CD1c-positive myeloid dendritic cell (primary cell): ENCODE measurements around the gene PPP2R3A.
"Not testable (repeated sequence)": the region's sequence is repeated elsewhere in the genome, so short reads cannot be mapped to it uniquely, and the experiment has no call there.

Source experiments
- DNase-seq: peaks from one replicate; pipeline ENCODE4 v3.0.0-alpha.2; 2016; ENCODE audit errors: extremely low spot score

The PPP2R3A gene

DNA sequence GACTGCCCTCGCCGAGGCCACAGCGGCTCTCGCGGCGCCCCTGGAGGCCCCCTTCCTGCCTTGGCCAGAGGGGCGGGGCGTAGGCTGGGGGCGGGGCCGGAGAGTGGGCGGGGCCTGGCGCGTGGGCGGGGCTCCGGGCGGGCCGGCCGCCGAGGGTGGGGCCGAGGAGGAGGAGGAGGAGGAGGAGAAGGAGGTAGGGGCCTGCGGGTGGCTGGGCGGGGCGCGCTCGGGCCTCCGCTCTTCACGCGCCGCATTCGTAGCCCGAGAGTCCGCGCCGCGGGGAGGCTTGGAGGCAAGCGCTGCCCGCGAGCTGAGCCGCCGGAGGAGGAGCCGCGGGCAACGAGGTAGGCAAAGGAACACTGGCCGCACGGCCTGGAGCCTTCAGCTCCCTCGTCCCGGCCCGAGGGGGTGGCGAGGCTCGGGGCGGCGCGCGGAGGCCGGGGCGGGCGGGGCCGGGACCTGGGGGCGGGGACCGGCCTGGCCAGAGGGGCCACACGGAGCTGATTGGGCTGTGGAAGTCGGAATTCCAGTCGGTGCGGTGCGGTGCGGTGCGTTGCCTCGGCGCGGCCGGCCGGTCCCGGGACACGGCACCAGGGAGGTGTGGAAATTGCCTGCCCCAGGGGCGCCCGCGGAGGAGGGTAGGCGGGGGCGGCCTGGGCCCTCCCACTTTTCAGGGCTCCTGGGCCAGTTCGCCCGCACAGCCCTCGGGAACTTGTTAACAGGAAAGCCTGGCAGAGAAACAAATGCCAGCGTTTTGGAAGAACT lies at the start of gene PPP2R3A:
Gene PPP2R3A (plus strand): TSS at position 223 of the 765 bp plus-strand sequence. CDS start 35,771 bp downstream, outside the sequence.
- peak; percentile 65 for DNase-seq

- DNase-seq: no peak
These were observed 49.2 kb upstream of the PPP2R3A start for GRCh38 chr3:135916310-135916709.

GRCh38 chr3:135917076-135917475 lies 48.5 kb upstream of the PPP2R3A start:
- no peak for DNase-seq

- no peak for DNase-seq
These were observed 47.5 kb upstream of the PPP2R3A start for GRCh38 chr3:135917927-135918597.

- DNase-seq: no peak
These were observed 46.9 kb upstream of the PPP2R3A start for GRCh38 chr3:135918600-135918999.

- no peak for DNase-seq
These were observed 45.3 kb upstream of the PPP2R3A start for GRCh38 chr3:135920275-135920674.

- no peak for DNase-seq
These were observed 42.7 kb upstream of the PPP2R3A start for GRCh38 chr3:135922903-135923250.

DNA sequence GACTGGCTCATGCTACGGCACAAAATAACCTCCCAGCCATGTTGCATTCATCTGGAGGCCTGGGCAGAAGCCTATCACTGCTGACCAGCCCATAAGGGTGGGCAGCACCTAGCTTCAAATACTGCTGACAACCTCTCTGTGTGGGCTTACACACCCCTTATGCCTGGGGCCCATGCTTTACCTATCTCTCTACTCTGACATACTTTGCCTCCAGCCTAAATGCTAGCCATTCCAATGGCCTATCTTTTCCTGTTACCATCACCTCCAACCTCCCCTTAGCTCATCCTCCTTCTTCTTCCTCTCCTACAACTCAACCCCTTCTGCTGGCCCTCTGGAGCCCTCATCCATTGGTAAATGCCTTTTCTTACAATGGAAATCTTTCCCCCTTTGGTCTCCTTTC lies 41.0 kb upstream of the PPP2R3A start:
- DNase-seq: no peak

DNA sequence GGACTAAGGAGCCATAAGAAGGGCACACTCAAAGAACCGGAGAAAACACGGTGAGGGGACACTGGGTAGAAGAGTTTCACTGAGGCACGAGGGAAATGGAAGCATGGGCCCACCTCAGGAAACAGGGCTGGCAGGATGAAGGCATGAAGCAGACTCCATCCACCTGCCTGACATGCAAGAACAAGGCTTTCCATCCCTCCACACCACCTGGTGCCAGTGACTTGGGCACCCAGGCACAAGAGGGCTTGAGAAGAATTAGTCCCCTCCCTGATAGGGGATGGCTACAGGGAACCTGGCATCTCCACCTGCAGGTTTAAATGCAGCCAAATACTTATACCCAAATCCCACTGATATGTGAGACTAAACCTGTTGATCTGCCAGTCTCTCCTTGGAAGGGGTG lies 38.9 kb upstream of the PPP2R3A start:
- DNase-seq: no peak

DNA sequence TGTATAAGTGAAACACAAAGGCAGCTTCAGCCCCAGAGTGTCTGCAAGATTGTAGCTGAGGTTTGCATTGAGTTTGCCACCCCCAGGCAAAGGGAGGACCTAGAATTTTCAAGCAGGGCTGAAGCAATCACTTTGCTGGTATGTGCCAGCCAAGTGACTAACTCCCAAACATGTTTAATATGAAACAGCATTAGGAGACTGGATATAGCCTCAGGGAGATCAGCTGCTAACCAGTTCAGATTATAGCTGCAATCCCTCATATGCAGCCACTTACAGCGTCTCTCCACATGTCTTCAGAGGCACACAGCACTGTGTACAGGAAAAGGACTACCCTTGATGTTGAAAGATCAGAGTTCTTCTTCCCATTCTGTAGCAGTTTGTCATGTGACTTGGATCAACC lies 38.4 kb upstream of the PPP2R3A start:
- DNase-seq: no peak

DNA sequence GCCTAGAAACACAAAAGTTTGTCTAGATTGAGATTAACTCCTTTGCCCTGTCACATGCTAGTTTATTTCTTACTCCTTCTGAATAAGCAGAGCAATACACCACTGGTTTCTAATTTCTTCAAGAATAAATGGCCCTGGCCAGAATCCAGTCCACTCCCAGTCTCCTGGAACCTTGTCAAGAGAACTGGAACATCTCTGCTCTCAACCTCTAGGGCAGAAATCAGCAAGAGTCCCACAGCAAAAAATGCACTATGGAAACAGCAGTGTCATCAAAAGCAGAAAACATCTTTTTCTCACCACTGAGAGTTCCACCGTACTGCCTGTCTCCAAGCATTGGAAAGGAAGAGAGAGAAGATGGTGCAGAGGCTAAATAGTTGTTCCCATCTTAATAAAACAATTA lies 35.9 kb upstream of the PPP2R3A start:
- DNase-seq: no peak

DNA sequence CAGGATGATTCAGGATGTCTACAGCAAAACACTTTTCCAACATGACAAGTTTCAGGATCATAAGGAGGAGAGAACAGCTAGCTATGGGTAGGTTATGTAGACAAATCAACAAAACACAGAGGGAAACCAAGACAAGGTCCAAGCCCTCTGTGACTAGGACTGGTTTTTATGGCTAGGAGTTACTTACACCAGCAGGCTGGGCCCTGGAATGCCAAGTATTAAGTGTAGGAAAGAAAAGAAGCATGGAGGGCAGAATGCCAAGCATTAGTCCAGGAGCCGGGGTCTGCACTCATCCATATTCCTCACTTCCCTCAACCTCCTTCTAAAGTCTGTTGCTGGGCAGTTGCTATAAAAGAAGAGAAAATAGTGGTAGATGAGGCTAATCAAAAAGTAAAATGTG lies 35.3 kb upstream of the PPP2R3A start:
- DNase-seq: no peak

GRCh38 chr3:135935171-135935570 lies 30.4 kb upstream of the PPP2R3A start:
- DNase-seq: not testable (repeated sequence)

DNA sequence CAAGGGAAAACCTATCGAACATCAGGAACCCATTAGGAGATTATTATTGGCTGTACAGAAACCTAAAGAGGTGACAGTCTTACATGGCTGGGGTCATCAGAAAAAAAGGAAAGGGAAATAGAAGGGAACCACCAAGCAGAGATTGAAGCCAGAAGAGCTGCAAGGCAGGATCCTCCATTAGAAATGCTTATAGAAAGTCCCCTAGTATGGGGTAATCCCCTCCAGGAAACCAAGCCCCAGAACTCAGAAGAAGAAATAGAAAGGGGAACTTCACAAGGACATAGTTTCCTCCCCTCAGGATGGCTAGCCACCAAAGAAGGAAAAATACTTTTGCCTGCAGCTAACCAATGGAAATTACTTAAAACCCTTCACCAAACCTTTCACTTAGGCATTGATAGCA lies 27.8 kb upstream of the PPP2R3A start:
- DNase-seq: not testable (repeated sequence)

DNA sequence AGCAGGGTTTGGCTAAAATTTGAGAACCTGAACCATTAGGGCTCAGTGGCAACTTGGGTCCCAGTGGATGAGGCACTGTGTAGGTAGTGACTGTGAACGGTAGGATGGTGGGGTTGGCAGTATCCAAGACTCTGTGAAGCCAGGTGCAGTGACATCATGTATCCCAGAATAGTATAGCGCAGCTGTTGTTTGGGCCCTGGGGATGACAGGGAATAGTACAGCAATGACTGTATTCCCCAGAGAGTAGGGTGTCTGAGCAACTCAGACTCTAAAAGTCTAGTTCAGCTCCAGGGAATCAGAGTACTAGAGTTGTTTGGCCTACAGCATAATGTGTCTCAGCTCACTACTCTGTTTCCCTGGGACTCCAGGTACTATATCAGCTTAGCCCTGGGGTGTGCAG lies 20.7 kb upstream of the PPP2R3A start:
- DNase-seq: no peak

- DNase-seq: no peak
These were observed 14.6 kb upstream of the PPP2R3A start for GRCh38 chr3:135950941-135951340.

DNA sequence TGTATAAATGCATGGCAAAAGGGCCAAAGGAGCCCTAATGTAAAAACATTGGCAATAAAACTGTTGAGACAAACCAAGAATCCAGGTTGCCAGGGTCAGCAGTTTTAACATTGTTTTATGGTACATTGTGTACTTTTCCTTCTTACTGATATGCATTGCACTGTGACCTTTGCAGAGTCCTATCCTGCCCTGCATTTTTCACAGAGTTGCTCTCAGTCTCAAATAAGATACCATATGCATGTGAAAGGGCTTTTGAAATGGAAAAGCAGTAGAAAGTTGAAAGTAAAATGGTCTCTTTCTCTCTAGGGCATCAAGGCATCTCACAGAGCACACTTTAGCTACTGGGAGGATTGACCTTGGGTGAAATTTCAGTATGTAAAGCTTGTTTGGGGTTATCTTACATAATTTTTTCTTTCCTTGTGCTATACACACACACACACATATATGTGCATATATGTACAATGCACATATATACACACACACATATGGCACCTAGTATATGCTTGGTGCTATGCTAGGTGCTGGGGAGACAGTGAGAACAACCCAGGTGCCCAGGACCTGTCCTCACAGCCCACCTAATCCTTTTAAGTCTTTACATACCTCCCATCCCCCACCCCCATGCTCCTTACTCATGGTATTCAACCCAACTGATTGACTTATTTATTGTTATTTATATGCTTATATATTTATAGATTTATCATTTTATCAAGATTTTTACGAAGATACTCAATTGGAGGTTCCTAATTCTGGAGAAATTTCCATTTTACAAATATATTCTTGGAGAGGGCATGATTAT lies 1.2 kb upstream of the PPP2R3A start:
- DNase-seq: no peak

DNA sequence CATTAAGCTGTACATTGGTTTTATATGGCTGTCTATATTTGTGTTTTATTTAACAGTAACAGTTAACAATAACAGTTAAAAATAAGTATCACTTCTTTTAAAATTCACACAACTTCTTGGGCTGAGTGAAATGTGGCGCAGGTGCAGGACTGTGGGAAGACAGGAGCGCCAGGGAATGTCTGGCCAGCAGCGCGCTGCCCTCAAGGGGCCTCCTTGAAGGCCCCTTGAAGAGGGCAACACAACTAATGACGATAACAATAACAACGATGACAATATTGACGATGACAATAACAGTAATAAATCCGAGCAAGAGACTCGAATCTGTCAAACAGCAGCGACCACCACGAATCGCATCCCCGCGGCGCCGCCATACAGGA lies 411 bp upstream of the PPP2R3A start:
- no peak for DNase-seq

DNA sequence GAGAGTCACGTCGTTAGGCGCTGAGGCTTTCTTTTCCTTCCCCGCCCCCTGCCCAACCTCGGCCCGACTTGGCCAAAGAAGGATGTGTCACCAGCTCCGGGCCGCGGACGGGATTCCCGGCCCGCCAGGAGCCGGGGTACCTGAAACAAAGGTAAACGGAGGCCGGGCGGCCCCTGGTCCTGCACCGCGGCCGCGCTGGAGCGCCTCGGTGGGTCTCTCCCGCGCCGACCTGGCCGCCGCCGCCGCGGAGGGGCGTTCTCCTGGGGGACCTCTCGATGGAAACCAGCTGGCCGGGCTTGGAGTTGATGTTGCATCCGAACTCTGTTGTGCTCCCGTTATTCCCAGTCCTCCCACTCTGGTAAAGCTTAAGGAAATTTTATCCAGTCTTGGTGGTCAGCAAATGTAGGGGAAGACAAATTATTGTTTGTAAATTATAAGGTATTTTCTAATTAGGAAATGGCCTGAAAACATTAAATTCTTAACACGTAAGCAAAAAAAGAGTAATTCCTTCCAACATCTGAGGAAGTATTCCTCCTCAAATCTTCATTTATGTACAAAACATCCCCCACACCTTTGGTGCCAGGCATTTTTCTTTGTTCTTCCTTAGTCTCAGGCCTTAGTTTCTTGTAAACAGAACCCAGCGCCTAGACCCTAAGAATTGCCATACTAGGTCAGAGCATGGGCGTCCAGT lies 888 bp downstream of the PPP2R3A start:
- no peak for DNase-seq

GRCh38 chr3:135966962-135967274 lies 1.4 kb downstream of the PPP2R3A start:
- no peak for DNase-seq

GRCh38 chr3:135967867-135968266 lies 2.3 kb downstream of the PPP2R3A start:
- no peak for DNase-seq

GRCh38 chr3:135970506-135971116 lies 5.1 kb downstream of the PPP2R3A start:
- peak; percentile 45 for DNase-seq
